Smooth muscle cell of the umbilical artery (primary cell): ENCODE data around the gene HCAR3. TPM values are rescaled to one million over a fixed set of nuclear protein-coding genes. Genes with fewer than 3 reads are reported as not detected.

Experiments
- total RNA-seq: library from RNA; depleted of rRNA; stranded (reverse); fragments of >200 nt; gene quantifications from 2 replicates; pipeline ENCODE4 v1.2.3, GENCODE V29; 2014

HCAR3 gene
- not detected in 2 replicates for total RNA-seq

DNA sequence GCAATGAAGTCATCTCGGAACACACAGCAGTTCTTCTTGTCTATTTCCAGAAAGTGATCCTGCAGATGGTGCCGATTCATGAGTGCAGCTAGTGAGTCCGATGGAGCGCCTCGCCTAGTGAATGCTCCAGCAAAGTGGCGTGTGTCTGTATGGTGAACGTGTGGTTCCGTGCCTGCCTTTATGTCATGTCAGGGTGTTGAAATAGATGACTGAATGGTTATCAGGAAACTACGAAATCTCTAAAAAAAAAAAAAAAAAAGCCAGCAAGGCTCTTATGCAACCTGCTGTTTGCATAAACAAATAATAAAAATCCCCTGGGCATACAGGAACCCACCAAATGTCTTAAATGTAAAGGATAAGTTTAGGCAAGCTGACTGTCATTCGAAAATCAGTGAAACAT lies at the start of gene HCAR3:
HCAR3 (minus strand) TSS at position 154 of the 400 bp plus-strand sequence; CDS start at position 80, 74 bp downstream.

DNA sequence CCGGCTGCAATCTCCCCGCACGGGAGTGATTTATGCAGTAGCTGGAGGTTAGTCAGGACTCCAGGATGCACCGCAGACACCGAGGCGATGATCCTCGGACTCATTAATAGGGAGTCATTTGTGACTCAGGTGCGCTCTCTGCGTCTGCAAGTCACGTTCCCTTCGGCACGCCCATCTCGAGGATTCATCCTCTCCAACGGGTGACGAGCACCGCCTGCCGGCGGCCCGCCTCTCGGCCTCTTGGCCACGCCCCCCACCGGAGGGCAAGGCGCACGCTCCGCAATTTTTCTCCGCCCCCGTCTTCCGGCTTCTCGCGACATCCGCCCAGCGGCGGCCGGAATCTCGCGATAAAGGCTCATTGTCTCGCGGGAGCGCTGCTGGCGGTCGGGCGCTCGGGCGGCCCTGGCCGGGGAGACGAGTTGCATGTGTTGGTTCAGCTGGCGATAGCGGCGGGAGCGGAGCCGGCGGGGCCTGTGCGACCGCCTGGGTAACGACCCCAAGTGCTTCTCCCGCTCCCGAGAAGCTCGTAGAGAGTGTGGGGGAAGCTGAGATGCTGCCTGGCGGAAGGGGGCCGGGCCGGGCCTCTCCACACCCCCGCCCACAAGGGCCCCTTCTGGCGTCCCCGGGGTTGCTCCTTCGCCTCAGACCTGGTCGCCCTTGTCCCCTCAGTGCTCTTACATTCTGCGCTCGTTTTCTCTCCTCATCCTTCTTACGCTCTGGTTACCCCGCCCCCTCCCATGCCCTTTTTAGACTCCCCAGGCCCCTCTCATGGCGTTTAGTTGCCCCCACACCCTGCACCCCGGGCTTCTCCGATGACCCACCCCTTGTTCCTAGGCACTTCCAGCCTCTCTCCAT lies 36.1 kb upstream of the HCAR3 start, which contains the start of gene DENR:
DENR (plus strand) TSS at position 361 of the 855 bp plus-strand sequence. CDS start 878 bp downstream, outside the sequence.

DNA sequence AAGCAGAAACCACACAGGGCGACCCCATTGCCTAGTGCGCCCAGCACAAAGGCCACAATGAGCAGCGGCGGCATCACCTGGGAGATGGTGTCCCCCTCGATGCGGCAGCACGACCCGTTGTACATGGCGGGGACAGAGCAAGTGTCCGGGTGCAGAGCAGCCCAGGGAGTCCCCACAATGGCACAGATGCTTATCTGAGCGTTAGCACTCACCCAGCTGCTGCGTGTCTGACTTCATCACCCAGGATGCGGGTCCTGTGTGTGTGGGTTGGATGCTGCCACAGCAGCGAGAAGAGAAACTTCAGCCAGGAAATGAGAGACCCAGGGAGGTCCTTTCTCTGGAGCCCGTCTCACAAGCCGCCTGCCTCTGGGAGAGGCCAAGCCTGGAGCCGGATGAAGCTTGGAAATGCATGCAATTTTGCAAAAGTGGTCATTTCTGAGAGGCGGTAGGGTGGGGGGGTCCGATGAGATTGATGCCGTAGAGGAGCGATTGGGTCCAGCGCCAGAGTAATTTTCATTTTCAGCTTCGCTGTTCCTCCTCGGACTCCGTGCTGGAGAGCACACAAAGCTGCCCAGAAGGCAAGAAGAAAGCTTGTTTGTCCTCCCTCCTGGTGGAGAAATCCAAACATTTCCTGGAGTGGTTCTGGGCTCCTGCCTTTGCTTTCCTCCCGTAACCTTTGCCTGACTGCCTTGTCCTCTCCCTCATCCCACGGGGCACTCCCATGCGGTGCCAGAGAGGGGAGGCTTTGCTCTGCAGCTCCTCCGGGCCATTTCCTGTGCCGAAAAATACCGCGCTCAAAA lies 13.8 kb upstream of the HCAR3 start, which contains the start of gene HCAR1:
HCAR1 (minus strand) TSS at position 630 of the 800 bp plus-strand sequence; CDS start at position 125, 505 bp downstream.

DNA sequence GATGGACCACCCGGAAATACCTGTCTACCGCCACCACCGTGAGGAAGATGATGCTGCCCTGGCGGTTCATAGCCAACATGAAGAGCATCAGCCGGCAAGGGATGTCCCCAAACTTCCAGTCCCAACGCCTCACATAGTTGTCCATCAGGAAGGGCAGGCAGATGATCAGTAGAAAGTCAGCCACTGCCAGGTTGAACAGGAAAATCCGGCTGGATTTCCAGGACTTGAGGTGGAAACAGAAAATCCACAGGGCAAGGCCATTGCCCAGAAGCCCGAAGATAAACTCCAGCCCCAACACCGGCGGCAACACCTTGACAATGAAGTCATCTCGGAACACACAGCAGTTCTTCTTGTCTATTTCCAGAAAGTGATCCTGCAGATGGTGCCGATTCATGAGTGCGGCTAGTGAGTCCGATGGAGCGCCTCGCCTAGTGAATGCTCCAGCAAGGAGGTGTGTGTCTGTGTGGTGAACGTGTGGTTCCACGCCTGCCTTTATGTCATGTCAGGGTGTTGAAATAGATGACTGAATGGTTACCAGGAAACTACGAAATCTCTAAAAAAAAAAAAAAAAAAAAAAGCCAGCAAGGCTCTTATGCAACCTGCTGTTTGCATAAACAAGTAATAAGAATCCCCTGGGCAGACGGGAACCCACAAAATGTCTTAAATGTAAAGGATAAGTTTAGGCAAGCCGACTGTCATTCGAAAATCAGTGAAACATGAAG lies 13.6 kb downstream of the HCAR3 start, which contains the start of gene HCAR2:
HCAR2 (minus strand) TSS at position 468 of the 722 bp plus-strand sequence; CDS start at position 394, 74 bp downstream.

Other genes with a start within 250 kb of the HCAR3 start
- gene ZCCHC8, start 215.9 kb downstream of the HCAR3 start, total RNA-seq: 11.9 and 15.8 TPM in 2 replicates
- 45.2 and 49.6 TPM in 2 replicates for gene RSRC2, start 189.9 kb downstream of the HCAR3 start, total RNA-seq
- gene KNTC1, start 189.6 kb downstream of the HCAR3 start, total RNA-seq: 8.6 and 25.7 TPM in 2 replicates
- gene HCAR2, start 13.5 kb downstream of the HCAR3 start, total RNA-seq: not detected in 2 replicates
- gene HCAR1, start 14.0 kb upstream of the HCAR3 start, total RNA-seq: not detected in 2 replicates
- 26.1 and 36.2 TPM in 2 replicates for gene DENR, start 36.0 kb upstream of the HCAR3 start, total RNA-seq
- gene CCDC62, start 57.8 kb upstream of the HCAR3 start, total RNA-seq: 0.89 and 0.97 TPM in 2 replicates
- 5.9 and 12.6 TPM in 2 replicates for gene HIP1R, start 118.6 kb upstream of the HCAR3 start, total RNA-seq
- 14.3 and 19.3 TPM in 2 replicates for gene VPS37B, start 179.3 kb upstream of the HCAR3 start, total RNA-seq
- gene ABCB9, start 249.7 kb upstream of the HCAR3 start, total RNA-seq: 8.9 and 9.2 TPM in 2 replicates